ENCODE measurements around the gene SH2D1A.
"Not testable (repeated sequence)": the region's sequence is repeated elsewhere in the genome, so short reads cannot be mapped to it uniquely, and the experiment has no call there.

Gene SH2D1A

DNA sequence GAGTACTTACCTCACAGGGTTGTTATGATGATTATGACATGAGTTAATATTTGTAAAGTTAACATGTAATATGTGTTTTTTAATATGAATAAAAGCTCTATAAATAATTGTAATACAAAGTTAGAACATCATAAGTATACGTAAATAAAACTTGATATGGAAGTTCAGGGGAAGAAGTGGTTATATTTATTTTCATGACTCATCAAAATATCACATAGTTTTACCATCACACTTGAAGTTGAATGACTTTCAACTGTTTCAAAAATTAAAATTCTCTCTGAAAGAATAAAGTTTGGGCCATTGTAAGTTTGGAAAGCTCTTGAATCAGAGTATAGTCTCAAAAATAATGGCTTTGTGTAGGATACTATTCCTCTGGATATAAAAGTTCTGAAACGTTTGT, 8.3 kb downstream of the SH2D1A start:
- no peak for DNase-seq (ENCODE audit: low read depth)

DNA sequence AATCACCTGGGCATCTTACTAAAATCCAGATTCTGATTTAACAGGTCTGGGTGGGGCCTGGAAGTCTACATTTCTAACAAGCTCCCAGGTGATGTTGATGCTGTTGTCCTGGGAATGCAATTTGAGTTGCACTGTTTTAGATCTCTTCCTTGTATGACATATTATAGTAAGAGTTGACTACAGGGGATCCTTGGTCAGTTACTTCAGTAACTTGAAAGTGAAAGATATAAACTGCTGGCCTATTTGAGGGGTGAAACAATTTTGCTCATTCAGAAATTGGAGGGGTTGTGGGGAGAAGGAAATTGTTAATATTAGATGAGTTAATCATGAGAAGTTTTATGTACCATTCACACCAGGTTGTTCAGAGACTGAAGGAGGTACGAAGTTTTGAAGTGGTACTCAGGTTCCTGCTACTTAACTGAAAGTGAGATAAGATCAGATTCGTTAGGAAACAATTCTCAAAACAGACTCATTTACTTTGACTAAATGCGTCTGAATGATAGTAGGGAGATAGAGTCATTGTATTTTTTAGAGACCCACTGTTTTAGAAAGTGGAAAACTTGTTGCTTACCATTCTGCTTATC, 12.5 kb downstream of the SH2D1A start:
- no peak for DNase-seq (ENCODE audit: low read depth)

DNA sequence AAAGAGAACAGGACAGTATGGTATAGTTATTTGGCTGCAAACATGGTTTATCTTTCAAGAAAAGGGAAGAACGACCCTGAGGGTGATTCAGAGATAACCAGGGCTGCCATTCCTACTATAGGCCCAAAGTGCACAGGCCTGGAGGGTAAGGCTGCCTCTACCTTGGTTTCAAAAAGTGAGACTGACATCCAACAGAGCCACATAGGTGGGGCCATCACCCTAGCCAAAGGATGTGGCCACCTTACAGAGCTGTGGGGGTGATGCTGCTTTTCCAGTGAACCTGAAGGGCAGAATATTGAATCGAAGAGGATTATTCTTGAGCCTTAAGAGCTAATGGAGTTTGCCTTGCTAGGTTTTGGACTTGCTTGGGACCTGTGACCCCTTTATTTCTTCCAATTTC, 15.7 kb downstream of the SH2D1A start:
- DNase-seq (ENCODE audit: low read depth), result no peak

DNA sequence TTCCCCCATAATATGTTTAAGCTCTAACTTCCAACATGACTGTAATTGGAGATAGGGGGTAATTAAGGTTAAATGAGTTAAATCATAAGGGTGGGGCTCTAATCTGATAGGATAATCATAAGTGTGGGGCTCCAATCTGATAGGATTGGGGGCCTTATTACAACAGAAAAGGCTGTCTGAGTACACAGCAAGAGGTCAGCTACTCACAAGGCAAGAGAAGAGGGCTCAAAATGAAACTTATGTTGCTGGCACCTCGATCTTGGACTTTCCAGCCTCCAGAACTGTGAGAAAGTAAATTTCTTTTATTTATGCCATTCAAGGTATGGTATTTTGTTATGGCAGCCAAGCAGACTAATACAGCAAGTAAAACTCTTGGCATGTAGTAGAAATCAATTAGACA, 16.4 kb downstream of the SH2D1A start:
- no peak for DNase-seq (ENCODE audit: low read depth)

DNA sequence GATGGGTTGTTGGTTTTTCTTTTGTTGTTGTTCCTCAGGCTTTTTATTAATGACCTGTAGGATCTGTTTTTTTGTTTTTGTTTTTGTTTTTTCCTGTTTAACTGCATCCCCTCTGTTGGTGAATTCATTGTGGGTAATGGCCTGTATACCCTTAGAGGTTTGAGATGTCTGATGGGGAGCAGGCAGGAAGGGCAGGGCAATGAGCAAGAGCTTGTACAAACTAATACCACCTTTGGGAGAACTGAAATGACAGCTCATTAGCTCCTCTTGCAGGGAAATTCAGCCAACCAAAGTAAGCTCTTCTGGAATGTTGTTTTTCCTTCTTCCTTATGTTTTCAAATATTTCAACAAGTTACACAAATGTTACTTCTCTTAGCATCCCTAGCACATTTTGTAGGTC, 23.4 kb downstream of the SH2D1A start:
- no peak for DNase-seq (ENCODE audit: low read depth)

DNA sequence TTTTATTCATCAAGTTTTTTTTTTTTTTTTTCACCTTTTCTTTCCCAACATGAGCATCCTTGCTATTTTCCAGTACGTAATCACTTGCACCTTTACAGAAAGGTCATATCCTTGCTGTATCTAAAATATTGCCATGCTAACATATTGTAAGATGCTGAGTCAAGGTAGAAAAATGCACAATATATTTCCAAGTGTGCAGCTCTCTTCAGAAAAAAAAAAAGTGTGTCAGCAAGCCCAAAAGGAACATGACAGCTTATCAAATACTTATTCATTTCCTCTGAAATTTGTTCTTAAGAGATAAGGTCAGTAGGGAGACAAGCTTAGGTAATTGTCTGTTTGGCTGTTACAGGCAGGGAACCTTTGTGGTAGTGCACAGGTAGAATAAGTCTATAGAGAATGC, 27.0 kb downstream of the SH2D1A start:
- DNase-seq (ENCODE audit: low read depth), result no peak

DNA sequence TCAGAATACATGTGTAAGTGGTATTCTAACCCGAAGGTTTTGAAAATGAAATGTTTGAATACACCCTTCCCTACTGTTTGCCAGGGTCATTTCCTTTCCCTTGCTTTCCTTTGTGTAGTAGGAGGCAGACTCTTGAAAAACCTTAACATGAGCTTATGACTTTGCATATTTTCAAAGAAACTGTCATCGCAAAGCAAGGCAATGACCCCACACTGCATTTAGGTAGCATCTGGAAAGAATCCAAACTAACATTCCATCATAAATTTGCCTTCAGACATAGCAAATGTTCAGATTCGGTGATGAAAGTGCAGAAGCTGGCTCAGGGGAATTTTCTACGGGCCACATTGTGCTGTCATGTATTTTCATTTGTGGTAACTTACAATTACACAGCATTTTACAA, 32.3 kb downstream of the SH2D1A start:
- no peak for DNase-seq (ENCODE audit: low read depth)

DNA sequence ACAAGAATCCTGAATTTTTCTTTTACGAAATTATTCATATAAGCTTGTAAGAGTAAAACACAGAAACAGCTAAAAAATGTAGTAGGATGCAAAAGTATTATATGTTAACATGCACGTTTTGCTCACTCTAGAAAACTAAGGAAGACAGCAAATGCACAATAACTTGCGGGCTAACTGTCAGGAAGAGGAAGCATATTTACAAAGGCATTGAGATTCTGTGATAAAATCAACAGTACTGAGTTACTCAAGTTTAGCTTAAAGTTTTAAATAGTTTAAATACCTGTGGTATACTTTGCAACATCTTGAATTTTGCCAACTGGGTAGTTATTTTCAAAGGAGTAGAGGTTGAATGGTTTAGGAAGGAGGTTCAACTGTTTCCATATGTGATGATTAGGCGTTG, 37.0 kb downstream of the SH2D1A start:
- no peak for DNase-seq (ENCODE audit: low read depth)

DNA sequence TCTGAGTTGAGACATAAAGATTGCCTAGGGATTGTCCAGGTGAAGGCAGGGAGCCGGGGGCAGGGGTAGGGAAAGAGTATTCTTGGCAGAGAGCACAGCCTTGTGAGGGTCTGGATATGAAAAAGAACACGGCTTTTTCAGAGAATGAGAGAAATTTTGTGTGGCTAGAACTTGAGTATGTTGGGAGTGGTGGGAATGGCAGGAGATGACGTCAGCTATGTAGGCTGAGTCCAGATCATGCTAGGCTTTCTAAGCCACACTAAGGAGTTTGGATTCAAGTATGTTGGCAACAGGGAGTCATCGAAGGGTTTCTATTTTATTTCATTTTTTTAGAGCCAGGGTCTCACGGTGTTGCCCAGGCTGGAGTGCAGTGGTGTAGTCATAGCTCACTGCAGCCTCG, 40.0 kb downstream of the SH2D1A start:
- DNase-seq (ENCODE audit: low read depth), result no peak

DNA sequence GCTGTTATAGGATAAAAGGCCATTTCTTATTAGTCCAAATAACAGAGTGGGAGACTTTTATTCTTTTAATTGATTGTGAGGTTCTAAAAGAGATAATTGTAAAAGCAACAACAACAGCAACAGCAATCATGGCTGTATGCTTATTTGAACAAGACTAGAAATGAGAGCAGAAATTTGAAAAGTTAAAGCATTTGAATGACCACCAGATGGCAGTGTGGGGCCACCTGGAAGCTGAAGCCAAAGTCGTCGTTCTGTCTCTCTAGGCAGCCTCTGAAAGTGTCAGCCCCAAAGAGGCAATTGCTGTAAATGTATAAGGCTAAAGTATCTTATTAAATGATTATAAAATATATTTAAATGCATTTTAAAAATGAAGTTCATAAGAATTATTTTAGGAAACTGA, 42.2 kb downstream of the SH2D1A start:
- DNase-seq (ENCODE audit: low read depth), result peak; percentile 35

DNA sequence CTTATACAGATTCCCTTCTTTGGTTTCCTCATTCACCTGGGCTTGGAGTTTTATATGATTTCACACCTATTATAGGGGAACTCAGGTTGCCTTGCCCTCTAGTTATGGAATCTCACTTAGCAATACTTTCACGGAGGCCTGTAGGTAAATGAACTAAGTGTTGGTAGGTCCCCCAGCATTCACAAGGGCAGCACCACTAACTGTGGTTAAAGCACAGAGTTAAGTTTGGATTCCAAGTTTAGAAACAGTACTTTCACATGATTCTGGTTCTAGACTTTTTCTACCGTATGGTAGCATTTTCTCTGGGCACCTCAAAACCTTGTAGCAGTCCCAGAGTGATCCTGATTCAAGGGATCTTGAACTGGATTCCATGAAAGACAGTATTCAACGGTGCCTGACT, 46.4 kb downstream of the SH2D1A start:
- no peak for DNase-seq (ENCODE audit: low read depth)

DNA sequence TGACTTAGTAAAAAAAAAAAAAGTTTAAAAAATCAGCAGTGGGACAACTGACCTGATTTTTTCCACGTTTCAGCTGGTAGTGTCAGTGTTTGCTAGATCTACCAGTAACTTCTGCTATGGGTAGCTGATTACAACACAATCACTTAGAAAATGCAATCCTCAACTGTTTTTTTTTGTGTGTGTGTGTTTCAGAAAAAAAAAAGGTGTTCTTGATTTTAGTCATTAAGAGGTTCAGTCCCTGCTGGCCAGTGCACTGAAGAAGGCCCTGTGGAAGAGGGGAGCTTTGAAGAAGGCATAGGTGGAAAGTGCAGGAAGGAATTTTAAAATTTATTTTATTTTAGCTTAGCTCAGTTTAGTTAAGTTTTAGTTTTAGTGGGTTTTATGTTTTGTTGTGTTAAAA, 46.9 kb downstream of the SH2D1A start:
- DNase-seq (ENCODE audit: low read depth), result no peak

DNA sequence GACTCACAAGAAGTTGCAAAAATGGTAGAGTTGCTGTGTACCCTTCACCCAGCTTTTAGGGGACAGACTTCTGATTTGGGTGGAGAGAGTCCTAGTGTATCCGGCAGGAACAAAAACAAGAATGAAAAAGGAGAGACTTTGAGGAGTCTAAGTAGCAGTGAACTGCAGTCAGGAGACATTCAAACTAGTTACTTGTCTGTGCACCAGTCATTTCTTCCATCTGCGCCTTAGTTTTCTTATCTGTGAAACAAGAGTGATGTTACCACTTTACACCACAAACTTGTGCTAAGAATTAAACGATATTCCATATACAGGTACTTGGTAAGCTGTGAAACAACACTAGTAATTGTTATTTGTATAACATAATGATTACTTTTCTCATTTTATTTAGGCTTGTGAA, 47.3 kb downstream of the SH2D1A start:
- DNase-seq (ENCODE audit: low read depth), result no peak

DNA sequence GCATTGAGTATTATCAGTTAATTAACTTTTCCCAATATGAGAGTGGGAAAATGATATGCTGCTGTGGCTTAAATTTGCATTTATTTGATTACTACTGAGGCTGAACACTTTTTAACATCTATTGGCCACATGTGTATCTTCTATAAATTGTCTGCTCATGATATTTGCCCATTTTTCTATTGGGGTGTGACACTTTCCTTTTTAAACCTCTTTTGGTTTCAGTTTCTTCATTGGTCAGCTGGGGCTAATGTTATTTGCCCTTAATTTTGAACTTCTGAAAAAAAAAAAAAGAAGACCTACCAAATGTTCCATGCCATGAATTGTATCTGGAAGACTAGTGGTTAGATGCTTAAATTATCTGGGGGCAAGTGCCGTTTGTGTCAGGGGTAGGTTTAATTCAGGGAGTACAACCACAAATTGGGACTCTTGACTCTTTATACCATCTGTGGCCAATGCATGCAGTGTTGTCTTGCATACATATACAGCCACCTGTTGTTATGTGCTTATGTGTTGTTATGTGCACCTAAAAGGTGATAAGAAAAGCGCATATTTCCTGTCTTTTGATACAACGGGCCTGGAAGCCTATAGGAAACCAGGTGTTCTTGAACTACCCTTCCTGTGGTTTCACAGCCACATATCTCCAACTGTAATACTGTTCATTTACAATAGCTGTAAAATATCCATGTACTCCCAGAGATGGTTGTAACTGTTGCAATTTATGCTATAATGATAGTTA, 49.0 kb downstream of the SH2D1A start:
- DNase-seq (ENCODE audit: low read depth), result no peak

DNA sequence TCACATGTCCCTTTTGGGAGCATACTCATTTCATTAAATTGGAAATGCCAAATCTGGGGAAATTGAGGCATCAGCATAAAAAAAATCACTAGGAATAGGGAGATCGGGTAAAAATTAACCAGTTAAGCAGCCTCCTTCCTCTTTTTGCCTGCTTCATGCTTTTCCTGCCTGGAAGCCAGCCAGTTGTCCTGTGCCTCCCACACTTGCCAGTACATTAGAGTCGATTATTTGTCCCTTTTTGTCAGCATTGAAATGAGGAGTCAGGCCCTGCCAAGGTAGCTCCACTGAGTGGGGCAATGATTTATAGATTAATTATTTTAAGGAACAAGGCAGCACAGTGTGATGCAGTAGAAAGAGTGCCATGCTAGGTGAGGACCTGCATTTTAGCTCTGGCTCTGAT, 55.3 kb downstream of the SH2D1A start:
- no peak for DNase-seq (ENCODE audit: low read depth)

DNA sequence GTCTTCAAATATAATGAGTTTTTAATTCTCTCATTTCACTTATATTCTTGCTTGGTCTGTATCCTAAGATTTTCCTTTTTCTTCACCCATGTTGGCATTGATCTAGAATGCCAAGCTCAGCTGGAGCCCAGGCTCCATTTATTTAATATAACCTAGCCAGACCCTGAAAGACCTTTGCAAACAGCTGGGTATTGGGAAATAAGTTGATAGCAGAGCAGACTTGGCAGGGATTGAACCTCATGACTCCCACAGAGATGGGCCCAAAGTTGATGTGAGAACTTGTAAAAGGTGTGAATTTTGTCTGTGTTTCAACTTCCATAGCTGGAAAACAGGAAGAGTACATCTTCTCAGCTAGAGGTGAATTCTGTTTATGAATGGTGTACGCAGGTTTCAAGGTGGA, 59.5 kb downstream of the SH2D1A start:
- DNase-seq (ENCODE audit: low read depth), result no peak

DNA sequence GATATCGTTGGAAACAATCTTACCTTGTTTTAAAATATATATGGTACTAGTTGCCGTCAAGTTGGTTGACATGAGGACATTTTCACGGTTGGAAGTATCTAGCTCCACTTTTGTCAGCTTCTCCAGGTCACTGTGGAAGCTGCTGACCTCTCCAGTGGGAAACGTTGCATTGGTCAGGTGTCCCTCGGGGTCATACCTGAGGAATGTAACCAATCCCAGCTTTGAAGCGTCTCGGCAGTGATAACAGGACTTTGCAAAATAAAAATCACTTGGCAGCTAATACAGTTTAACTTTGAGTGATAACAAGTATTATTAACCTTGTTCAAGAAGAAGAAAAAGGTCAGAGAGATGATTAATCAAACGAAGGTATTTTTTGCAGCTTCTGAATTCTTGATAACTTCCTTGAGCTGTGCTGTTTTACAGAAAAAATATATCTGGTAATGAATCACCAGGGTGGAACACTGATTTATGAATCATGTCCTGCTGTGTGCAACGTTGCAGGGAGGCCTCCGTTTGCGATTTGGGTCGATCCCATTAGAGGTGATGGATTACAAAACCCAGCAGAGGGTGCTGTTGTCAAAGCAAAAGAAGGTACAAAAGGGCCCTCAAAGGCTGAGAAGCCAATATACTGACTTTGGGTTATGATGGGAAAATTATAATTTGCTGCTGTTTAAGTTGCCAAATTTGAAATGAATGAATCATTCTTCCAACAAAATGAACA, 60.1 kb downstream of the SH2D1A start:
- DNase-seq (ENCODE audit: low read depth), result peak; percentile 65

DNA sequence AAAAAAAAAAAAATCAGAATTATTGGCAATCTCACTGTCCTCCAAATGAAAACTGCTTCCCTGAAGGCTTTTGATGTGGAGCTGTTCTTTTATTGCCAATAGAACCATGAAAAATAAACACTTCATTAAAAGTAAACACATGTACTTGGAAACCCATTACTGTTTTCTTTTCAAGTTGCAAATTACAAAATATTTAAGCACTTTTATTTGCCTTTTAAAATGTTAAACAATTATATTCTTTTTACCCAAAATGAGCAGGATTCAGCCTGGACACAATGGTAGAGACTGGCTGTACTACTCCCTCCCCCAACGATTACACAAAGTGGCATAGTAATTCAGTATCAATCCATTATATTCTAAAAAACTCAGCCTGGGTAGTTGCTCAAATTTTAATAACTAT, 60.9 kb downstream of the SH2D1A start:
- no peak for DNase-seq (ENCODE audit: low read depth)

DNA sequence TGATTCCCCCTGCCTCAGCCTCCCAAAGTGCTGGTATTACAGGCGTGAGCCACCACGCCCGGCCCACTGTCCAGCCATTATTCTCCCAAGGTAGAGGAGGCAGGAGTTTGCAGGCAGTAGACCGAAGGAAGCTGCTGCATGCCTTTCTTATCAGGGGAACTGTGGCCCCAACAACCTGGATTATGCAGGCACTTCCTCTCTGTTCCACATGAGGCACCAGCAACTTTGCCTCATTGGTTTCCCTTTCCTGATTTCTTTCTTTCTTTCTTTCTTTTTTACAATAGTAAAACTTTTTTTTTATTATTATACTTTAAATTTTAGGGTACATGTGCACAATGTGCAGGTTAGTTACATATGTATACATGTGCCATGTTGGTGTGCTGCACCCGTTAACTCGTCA, 62.0 kb downstream of the SH2D1A start:
- DNase-seq (ENCODE audit: low read depth), result not testable (repeated sequence)

DNA sequence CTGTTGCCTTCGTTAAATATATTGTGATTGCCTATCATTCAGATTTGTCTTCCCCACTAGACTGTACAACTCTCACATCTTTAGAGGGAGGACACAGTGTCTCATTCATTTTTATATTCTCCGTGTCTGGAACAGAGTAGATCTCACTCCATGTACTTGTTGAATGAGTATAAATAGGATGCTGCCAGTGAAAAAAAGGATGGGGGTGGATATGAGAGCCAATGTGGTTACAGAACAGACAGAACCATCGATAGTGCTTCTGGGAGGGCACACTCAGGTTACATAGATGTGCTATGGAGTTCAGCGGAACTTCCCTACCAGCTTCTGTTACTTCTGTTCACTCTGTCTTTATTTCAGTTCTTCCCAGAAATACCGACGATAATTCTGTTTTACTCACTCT, 66.9 kb downstream of the SH2D1A start:
- no peak for DNase-seq (ENCODE audit: low read depth)

DNA sequence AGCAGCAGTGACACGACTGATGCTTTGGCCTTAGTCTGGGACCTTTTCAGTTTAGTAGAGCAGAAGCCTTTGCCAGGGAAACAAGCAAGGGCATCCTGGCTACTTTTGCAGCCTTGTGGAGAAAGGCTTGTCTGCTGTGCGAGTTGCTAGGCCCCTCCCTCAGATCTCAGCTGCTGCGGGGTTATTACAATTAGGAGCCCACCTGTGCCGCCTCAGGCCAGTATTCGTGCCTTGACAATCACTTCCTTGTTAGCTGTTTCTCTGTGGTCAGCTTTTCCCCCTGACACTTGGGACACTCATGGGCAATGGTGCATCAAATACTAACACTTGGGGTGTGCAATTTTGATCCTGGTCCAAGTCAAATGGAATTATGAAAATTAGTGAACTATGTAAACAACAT, 67.9 kb downstream of the SH2D1A start:
- DNase-seq (ENCODE audit: low read depth), result no peak

DNA sequence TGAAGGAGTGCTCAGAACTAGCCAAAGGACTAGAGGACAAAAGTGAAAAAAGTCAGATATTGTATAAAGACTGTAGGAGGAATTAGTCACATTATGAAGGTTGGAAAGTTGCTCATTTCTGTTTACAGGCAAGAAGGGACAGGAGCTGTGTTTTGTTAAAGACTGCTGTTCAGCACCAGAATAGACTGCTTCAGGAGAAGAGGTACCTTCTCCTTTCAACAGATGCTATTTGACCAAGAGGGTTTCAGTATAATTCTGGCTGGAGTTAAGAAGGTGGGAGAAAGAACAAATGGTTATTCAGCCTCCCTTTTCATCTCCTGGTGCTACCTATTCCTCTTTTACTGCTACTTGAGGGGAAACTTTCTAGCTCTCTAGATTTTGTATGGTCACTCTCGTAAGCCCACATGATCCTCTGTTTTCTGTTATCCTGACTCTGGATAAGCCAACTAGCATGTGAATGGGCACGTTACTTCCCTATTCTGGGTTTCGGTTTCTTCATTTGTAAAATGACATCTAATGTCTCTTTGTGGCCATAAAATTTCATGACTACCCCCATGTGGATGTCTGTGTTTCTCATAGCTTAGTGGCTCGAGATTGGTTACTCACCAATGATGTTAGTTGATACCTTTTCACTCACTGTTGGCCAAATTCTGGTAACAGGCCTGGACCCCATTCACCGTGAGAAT, 68.9 kb downstream of the SH2D1A start:
- DNase-seq (ENCODE audit: low read depth), result no peak
